HG03175 (cell line): Measurements from ENCODE around the gene KANSL1L.
A peak's percentile ranks its signal among the peaks of the same experiment; 100 is the strongest.
"Not testable (repeated sequence)": the region's sequence is repeated elsewhere in the genome, so short reads cannot be mapped to it uniquely, and the experiment has no call there.

Experiments used
- ATAC-seq: cut with Tn5 transposase; IDR thresholded peaks from one replicate; pipeline ENCODE4 v1.9.1; 2021; ENCODE audit warnings: mild to moderate bottlenecking, moderate library complexity; ENCODE audit not compliant: unreplicated experiment

The KANSL1L gene

GRCh38 chr2:210180477-210180876, 9.3 kb upstream of the KANSL1L start:
- ATAC-seq: no peak

- ATAC-seq: no peak
Measured at GRCh38 chr2:210179351-210179990, 8.3 kb upstream of the KANSL1L start.

- ATAC-seq: no peak
Measured at GRCh38 chr2:210177769-210178168, 6.6 kb upstream of the KANSL1L start.

- not testable (repeated sequence) for ATAC-seq
Measured at GRCh38 chr2:210177115-210177514, 5.9 kb upstream of the KANSL1L start.

GRCh38 chr2:210174086-210174485, 2.9 kb upstream of the KANSL1L start:
- no peak for ATAC-seq

- ATAC-seq: no peak
Measured at GRCh38 chr2:210172219-210172575, 988 bp upstream of the KANSL1L start.

- peak; percentile 71 for ATAC-seq
Measured at GRCh38 chr2:210170446-210171303, 534 bp downstream of the KANSL1L start.

- no peak for ATAC-seq
Measured at GRCh38 chr2:210170196-210170445, 1.1 kb downstream of the KANSL1L start.

- ATAC-seq: peak; percentile 18
Measured at GRCh38 chr2:210169516-210170195, 1.6 kb downstream of the KANSL1L start.

GRCh38 chr2:210167227-210167626, 4.0 kb downstream of the KANSL1L start:
- ATAC-seq: no peak

GRCh38 chr2:210162466-210163124, 8.6 kb downstream of the KANSL1L start:
- no peak for ATAC-seq

- ATAC-seq: no peak
Measured at GRCh38 chr2:210159059-210159458, 12.2 kb downstream of the KANSL1L start.

GRCh38 chr2:210158236-210158635, 13.0 kb downstream of the KANSL1L start:
- no peak for ATAC-seq

- no peak for ATAC-seq
Measured at GRCh38 chr2:210157526-210157925, 13.7 kb downstream of the KANSL1L start.

GRCh38 chr2:210147614-210148013, 23.6 kb downstream of the KANSL1L start:
- no peak for ATAC-seq

- no peak for ATAC-seq
Measured at GRCh38 chr2:210132239-210132638, 39.0 kb downstream of the KANSL1L start.

- ATAC-seq: no peak
Measured at GRCh38 chr2:210128961-210129360, 42.2 kb downstream of the KANSL1L start.

GRCh38 chr2:210113614-210114235, 57.5 kb downstream of the KANSL1L start:
- ATAC-seq: no peak

GRCh38 chr2:210112871-210113270, 58.3 kb downstream of the KANSL1L start:
- no peak for ATAC-seq

GRCh38 chr2:210099940-210100339, 71.3 kb downstream of the KANSL1L start:
- ATAC-seq: no peak

GRCh38 chr2:210094787-210095186, 76.4 kb downstream of the KANSL1L start:
- no peak for ATAC-seq
